ENCODE results near the gene IQCK.

GRCh38 chr16:19844945-19845641 lies 127.0 kb downstream of the IQCK start:
- TF ChIP-seq CTCF (IDR thresholded peaks at IDR 0.05), result no peak
- no peak for TF ChIP-seq POLR2A (IDR thresholded peaks at IDR 0.05)

All from testis (tissue), 2 donors.